Spleen (tissue), 7 donors: ENCODE measurements around the gene DTNB.

Source experiments
- POLR2A ChIP-seq, 3 donors: fragments of 450-650 bp; IDR thresholded peaks; one replicate each; pipeline ENCODE4 v1.5.1; 2017; ENCODE audit warnings: antibody characterized with exemption in 3 of 3, mild to moderate bottlenecking in 1 of 3
- TF ChIP-seq, protein P1 (sequence below), 11 experiments: fragments of 200-600 bp in 7 of 11; fragments of 450-650 bp in 4 of 11; sonication (generic) in 4 of 11; IDR thresholded peaks in 8 of 11; conservative IDR thresholded peaks in 3 of 11; 1 replicate in 7 of 11; 2 replicates in 4 of 11; pipeline versions ENCODE4 v1.4.0 to v1.8.0; 2016 to 2021; ENCODE audit warnings: antibody characterized with exemption in 11 of 11, inconsistent platforms in 4 of 11, mild to moderate bottlenecking in 1 of 11
- donor health status: DM: no; HTN: no; CAD: no; lungs with moderate emphysema.
- donor health status: DM: no; HTN: no; CAD: no.
- donor health status: DM: no; HTN: no; CAD: no.

- TF ChIP-seq, protein P1, sequence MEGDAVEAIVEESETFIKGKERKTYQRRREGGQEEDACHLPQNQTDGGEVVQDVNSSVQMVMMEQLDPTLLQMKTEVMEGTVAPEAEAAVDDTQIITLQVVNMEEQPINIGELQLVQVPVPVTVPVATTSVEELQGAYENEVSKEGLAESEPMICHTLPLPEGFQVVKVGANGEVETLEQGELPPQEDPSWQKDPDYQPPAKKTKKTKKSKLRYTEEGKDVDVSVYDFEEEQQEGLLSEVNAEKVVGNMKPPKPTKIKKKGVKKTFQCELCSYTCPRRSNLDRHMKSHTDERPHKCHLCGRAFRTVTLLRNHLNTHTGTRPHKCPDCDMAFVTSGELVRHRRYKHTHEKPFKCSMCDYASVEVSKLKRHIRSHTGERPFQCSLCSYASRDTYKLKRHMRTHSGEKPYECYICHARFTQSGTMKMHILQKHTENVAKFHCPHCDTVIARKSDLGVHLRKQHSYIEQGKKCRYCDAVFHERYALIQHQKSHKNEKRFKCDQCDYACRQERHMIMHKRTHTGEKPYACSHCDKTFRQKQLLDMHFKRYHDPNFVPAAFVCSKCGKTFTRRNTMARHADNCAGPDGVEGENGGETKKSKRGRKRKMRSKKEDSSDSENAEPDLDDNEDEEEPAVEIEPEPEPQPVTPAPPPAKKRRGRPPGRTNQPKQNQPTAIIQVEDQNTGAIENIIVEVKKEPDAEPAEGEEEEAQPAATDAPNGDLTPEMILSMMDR (IDR thresholded peaks at IDR 0.05 in 8 of 11, conservative IDR thresholded peaks at IDR 0.05 in 3 of 11): no peak
- no peak for TF ChIP-seq POLR2A (IDR thresholded peaks at IDR 0.05)
These were observed 247.1 kb downstream of the DTNB start for GRCh38 chr2:25426326-25426725.
